ENCODE measurements around the gene IRF5.
"Not testable (repeated sequence)": the region's sequence is repeated elsewhere in the genome, so short reads cannot be mapped to it uniquely, and the experiment has no call there.

Gene IRF5

DNA sequence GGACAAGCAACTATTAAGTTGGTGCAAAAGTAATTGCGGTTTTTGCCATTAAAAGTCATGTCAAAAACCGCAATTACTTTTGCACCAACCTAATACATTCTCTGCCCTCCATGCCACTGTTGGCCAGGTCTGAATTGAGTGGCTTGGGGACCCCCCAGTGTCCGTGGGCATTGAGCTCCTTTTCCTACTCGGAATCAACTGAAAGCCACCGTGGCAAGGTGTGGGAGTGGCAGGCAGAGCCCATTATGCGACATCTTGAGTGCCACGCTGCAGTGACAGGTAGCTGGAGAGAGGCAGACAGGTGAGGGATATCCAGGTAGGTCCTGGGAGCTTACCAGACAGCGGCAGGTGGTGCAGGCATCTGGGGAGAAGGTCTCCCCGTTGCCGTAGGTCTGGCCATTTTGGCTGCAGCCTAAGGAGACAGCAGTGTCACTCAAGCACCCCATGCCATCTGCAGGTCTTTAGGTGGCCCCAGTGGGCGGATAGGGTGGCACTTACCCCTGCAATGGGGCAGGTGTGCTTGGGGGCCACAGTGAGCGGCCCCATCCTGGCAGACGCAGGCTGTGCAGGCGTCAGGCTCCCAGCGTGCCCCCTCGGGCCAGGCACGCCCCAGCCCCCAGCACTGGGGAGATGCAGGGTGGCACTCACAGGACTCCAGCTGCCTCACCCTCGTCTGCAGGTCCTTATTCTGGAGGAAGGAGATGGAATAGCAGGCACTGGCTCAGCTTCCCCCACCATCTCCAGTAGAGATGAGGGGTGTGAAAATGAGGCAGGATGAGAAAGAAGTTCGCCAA is 30.8 kb upstream of the IRF5 start:
- DNase-seq = no peak

DNA sequence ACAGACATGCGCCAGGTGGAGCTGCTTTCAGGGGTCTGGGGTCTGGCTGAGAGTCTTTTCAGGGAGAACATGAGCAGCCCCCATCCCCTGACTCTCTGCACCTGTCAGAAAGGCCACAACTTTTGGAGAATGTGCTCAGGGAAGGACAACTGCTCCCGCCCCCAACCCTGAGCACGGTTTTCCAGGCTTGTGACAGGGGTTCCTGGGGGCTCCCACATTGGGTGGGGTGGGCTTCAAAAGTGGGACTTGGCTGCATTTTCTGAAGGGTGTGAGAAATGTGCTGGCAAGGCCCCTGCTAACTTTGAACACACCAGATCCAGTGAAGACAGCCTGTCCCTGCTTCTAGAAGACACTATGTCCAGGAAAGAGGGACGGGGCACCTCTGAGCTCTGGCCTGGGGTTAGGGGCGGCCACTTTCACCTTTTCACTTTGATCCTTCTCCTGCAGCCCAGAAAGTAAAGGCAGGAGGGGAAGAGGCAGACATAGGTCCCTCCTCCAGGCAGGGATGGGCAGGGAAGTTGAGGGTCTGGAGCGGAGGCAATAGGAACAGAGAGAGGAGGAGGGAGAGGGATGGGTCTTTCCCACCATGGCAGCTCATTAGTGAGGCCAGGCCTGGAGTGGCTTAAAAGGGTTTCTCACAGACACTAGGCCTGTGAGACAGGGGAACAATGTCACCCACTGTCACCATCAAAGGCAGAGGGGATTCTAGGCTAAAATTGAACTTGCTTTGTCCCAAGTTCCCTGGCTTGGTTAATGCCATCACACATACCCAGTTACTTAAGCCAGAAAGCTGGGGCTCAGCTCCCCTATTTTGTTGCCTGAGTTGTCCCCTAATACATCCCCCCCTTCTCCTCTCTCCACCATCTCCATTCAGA is 28.7 kb upstream of the IRF5 start:
- no peak for DNase-seq

DNA sequence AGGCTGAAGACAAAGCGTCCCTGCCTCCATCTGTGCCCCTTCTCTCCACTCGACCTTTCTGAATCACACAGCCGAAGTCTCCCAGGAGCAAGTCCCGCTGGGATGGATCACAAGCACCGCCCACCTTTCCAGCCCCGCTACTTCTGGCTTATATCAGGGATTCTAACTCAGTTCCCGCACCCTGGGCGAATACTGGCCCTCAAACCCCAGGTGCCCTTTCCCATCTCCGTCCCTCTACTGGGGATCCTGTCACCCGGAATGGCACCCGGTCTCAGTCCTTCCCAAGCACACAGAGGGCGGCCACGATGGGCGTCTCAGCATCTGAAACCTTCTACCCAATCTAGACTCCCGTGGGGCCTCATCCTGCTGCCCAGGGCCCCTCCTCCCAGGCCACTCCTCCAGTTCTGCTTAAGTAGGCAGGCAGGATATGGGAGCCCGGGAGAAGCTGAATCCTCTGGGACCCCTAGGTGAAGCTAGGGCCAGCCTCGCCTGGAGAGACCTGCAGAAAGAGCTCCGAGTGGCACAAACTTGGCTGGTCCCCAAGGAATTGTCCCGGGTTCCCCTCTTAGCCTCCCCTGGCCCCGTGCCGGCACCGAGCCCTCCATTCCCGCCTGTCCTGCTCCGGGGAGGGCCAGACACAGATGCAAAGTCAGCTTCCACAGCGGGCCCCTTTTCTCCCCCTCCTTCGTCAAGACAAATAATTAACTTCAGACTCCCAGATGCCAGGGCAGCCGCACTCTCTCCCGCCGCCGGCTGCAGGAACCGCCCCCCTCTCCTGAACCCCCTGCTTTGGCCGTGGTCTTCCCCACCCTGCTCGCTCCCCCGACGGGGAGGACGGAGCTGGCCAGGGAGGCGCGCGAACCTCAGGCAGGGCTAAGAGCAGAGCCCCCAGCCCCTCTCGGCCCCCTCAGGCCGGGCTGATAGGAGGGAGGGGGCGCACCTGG is 27.8 kb upstream of the IRF5 start:
- no peak for DNase-seq

DNA sequence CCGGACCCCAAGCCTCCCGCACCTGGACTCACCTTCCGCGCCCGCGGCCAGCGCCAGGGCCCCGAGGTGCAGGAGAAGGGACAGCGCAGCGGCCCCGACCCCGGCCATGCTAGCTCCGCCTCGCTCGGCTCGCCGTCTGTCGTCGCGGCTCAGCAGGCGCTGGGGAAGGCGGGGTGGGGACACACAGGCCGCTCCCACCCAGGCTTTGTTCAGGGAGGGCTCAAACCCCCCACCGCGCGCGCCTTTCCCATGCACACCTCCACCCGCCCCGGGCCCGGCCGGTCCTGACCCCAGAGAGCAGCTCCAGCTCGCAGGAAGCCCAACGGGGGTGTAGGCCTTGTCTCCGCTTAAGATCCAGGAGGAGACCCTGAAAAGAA is 27.2 kb upstream of the IRF5 start, which contains the start of gene KCP:
TSS of gene KCP (minus strand) at position 141 of the 377 bp plus-strand sequence. CDS start at position 108, 33 bp downstream.
- DNase-seq = no peak

DNA sequence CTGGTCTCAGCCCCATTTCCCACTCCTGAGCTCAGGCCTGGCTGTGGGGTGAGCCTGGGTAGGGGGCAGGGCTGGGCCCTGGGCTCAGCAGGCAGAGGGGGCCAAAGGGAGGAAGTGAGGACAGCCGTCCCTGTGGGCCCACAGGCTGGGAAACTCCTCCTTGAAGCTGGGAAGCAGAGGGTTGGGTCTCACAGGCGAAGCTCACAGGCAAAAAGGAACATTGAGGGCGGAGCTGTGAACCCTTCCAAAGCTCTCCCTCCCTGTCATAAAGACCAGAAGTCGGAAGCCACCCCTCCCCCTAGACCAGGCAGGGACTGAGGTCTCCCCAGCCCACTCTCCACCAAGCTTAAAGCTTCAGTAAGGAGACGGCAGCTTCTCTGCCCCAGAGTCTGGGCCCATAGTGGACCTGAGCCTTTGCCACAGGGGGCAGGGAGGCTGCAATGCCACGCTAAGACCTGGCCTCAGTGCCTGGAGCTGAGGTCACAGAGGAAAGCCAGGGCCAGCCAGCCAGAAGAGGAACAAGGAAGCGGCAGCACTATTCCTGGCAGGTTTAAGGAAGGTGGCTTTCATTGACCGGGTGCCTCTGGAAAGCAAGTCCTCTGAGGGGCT is 26.2 kb upstream of the IRF5 start:
- DNase-seq = no peak

GRCh38 chr7:128912281-128912680 is 25.4 kb upstream of the IRF5 start:
- DNase-seq = no peak

GRCh38 chr7:128912709-128913495 is 24.8 kb upstream of the IRF5 start:
- not testable (repeated sequence) for DNase-seq

DNA sequence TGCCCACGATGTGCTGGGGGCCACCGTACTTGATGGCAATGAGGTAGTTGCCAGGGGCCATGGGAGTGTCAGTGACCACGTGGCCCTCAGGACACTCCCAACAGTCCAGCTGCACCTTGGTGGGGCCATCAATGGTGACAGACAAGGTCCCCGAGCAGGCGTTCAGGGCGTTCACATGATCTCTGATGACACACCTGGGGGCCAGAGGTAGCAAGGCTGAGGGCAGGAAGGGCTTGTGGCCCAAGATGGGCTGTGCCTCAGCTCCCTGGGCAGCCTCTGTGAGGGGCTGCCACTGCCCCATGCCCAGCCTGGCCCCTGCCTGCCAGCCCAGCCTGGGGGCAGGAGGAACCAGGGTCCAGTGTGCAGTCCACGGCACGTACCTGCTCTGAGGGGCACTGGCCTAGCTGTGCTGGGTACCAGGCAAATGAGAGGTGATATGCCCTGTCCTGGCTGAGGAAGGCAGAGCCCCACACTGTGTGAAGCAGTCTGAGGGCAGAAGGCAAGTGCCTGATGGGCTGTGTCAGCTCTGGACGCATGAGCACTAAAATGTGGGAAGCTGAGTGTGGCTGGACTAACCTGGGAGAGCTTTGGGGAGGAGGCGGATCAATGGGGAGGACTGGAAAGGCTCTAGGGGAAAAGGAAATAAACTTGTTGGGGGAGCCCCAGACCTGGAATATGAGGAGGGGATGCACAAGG is 23.7 kb upstream of the IRF5 start:
- no peak for DNase-seq

DNA sequence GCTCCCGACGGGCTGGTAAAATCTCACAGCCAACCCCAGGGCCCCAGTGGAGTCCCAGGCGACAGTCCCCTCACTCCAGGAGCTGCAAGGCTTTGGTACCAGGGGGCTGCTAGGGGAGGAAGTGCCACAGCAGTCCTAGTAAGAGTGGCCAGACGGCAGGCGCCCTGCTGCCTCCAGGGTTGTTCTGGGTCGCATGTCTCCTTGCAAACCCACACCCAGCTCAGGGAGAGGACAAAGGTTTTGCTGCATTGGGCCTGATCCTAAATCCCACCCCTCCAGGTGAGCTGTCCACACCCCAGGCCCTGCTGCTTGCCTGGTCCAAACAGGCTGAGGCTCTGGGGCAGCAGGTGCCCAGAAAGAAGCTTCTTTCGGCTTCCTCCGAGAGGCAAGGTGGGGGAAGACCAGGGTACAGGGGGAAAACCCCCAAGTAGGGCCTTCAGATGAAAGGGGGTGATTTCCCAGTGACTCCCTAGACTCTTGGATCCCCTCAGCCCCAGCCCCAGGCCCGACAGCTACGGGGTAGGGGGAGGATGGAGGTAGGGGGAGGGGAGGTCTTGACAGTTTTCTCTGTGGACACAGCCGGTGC is 23.1 kb upstream of the IRF5 start:
- DNase-seq = no peak

- DNase-seq = no peak
Measured at GRCh38 chr7:128915271-128915819, 22.4 kb upstream of the IRF5 start.

GRCh38 chr7:128915841-128916642 is 21.7 kb upstream of the IRF5 start:
- no peak for DNase-seq

DNA sequence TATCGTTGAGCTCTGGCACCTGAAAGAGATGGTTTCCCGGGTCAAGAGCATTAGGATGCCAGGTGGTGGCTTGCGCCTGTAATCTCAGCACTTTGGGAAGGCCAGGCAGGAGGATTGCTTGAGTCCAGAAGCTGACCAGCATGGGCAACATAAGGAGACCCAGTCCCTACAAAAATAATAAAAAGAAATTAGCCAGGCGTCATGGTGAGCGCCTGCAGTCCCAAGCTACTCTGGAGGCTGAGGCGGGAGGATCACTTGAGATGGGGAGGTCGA is 21.1 kb upstream of the IRF5 start:
- no peak for DNase-seq

DNA sequence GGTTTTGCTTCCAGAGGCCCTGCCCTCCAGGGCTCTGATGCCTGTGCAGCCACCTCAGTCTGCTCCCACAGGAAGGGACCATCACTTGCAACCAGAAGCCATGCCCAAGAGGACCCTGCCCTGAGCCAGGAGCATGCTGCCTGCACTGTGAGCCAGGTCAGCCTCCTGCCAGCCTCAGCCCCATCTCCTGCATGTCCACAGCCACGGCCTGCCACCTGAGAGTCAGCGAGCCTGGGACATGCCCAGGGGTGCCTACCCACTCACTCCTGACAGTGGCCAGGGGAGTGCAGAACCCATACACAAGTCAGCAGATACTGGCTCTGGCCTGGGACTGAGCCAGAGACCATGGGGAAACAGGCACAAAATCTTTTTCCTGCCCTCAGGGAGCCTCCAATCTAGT is 20.6 kb upstream of the IRF5 start:
- no peak for DNase-seq

- DNase-seq = no peak
Measured at GRCh38 chr7:128918016-128918665, 19.6 kb upstream of the IRF5 start.

- no peak for DNase-seq
Measured at GRCh38 chr7:128919241-128919640, 18.5 kb upstream of the IRF5 start.

DNA sequence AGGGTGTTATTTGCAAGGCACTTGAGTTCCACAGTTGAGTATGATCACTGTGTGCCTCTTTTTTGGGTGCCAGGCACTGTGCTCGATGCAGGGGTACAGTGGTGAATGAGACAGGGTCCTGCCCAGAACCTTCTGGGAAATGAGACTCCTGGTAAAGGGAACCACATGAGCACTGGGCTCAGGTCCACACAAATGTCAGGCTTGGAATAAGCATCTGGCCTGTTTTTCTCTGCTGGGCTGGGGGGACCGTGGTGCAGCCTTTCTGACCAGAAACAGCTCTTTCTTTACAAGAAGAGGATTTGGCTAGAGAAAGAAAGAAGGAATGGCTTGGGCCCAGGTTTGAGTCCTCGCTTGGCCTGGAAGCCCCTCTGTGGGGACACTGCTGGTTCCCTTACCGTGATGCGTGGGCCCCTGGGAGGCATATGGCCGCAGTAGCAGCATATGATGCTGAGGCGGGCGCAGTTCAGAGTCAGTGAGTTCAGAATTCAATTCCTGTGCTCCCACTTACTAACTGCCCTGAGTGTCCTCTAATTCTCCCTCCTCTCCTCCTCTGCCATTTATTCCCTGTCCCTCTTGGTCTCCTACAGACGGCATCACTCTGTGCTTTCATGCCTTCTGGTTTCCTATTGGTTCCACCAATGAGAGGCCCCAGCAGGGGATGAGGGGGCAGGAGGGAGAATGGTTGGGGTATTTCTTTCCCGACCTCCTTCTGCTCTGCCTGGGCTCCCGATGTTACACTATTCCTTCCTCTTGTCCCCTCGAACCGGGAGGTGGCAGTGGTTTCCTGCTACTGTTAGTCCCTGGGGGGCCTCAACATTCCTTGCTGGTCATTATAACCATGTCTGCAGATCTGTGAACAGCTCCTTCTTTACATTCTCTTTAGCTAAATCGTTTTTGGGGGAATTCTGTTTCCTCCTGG is 17.6 kb upstream of the IRF5 start:
- DNase-seq = no peak

DNA sequence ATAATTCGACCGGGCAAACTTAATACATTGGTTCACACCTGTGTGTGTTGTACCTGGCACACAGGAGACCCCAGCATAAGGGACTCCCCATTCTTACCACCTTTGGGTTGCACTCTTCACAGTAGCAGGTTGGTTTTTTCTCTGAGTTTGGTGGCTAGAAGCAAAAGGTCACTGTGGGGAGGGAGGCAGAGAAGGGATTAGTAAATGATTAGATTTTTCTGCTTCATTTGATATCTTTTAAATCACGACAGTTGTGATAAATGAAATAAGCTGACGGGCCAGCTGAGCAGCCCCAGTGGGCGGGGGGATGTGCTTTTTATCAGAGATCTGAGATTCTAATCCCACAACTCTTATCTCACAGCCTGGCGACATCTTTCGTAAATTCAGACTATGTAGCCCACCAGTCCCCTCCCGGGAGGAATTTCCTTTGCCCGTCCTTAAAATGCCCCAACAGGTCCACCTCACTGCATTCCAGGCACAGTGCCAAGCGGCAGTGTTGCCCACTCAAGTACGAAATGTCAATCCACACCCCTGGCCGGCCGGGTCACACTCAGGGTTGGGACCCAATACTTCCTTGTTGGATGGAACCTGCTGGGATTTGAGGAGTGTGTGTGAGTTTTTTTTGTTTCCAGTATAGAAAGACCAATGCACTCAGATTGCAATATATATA is 16.7 kb upstream of the IRF5 start:
- no peak for DNase-seq
